IMR-90 (cell line): ENCODE measurements around the gene SENP2. TPM values are rescaled to one million over a fixed set of nuclear protein-coding genes. Genes with fewer than 3 reads are reported as not detected.

Source experiments
- ATAC-seq: fragments of 200-7000 bp; cut with Tn5 transposase; 2 replicates; pipeline ENCODE4 v1.9.1; 2020; ENCODE audit warnings: low read depth, mild to moderate bottlenecking, moderate library complexity
- BruUV-seq: library from RNA; stranded (reverse); fragments of 400-500 nt; replicated peaks from 2 replicates; lab custom pipeline; 2021; lab: Mats Ljungman, UMichigan
- CTCF ChIA-PET: fragments of 300-600 bp; formaldehyde crosslinking; extraction: SDS; loops from one replicate; lab custom pipeline; 2021; ENCODE audit warnings: antibody characterized with exemption; lab: Yijun Ruan, JAX
- POLR2A ChIA-PET: fragments of 300-600 bp; sonication (Branson Sonifier 250); formaldehyde crosslinking; loops from one replicate; lab custom pipeline; 2022; ENCODE audit warnings: antibody characterized with exemption; ENCODE audit not compliant: unreplicated experiment; lab: Charles Lee
- DNase-seq: peaks from one replicate; pipeline ENCODE4 v3.0.0; 2013
- H2AFZ ChIP-seq: replicated peaks from 2 replicates; pipeline ENCODE3; 2013; ENCODE audit warnings: low read length, mild to moderate bottlenecking; ENCODE audit not compliant: poor library complexity
- H2AK5ac ChIP-seq: 2 replicates; pipeline ENCODE4 v1.6.1; 2013; ENCODE audit warnings: low read depth, low read length, inconsistent platforms
- H2AK9ac ChIP-seq: replicated peaks from 2 replicates; pipeline ENCODE3; 2013; ENCODE audit warnings: mild to moderate bottlenecking, low read depth, low read length, moderate library complexity; ENCODE audit not compliant: poor library complexity
- H2BK120ac ChIP-seq: 2 replicates; pipeline ENCODE4 v1.6.1; 2013; ENCODE audit warnings: low read depth, low read length, inconsistent platforms
- H2BK15ac ChIP-seq: 3 replicates; pipeline ENCODE4 v1.6.1; 2013; ENCODE audit warnings: low read depth, low read length, inconsistent platforms
- H2BK20ac ChIP-seq: 2 replicates; pipeline ENCODE4 v1.6.1; 2013; ENCODE audit warnings: low read depth, mild to moderate bottlenecking, inconsistent platforms, low read length, moderate library complexity
- H2BK5ac ChIP-seq: 2 replicates; pipeline ENCODE4 v1.6.1; 2013; ENCODE audit warnings: mild to moderate bottlenecking, low read depth, low read length, inconsistent platforms; ENCODE audit not compliant: poor library complexity, severe bottlenecking
- H3K14ac ChIP-seq: replicated peaks from 2 replicates; pipeline ENCODE4 v1.6.1; 2013; ENCODE audit warnings: low read depth, low read length, inconsistent platforms
- H3K18ac ChIP-seq: 2 replicates; pipeline ENCODE4 v1.6.1; 2013; ENCODE audit warnings: low read depth, low read length, control low read depth
- H3K23ac ChIP-seq: 2 replicates; pipeline ENCODE4 v1.6.1; 2013; ENCODE audit warnings: low read depth, low read length, inconsistent platforms
- H3K27ac ChIP-seq: 2 replicates; pipeline ENCODE4 v1.5.1; 2013; ENCODE audit warnings: mild to moderate bottlenecking, control low read depth, low read length; ENCODE audit not compliant: insufficient read depth
- H3K27me3 ChIP-seq: 2 replicates; pipeline ENCODE4 v1.6.1; 2013; ENCODE audit warnings: low read length; ENCODE audit not compliant: control insufficient read depth, insufficient read depth
- H3K36me3 ChIP-seq: 2 replicates; pipeline ENCODE4 v1.6.1; 2013; ENCODE audit warnings: low read length, mixed read lengths; ENCODE audit not compliant: control insufficient read depth, insufficient read depth
- H3K4ac ChIP-seq: 2 replicates; pipeline ENCODE4 v1.6.1; 2013; ENCODE audit warnings: low read depth, low read length, inconsistent platforms
- H3K4me1 ChIP-seq: 2 replicates; pipeline ENCODE4 v1.6.1; 2013; ENCODE audit warnings: low read length, mixed read lengths; ENCODE audit not compliant: control insufficient read depth, insufficient read depth
- H3K4me2 ChIP-seq: 2 replicates; pipeline ENCODE4 v1.6.1; 2013; ENCODE audit warnings: low read depth, mild to moderate bottlenecking, control low read depth, low read length, moderate library complexity
- H3K4me3 ChIP-seq: 2 replicates; pipeline ENCODE4 v1.5.1; 2013; ENCODE audit warnings: low read depth, mild to moderate bottlenecking, control low read depth, low read length, moderate library complexity; ENCODE audit not compliant: insufficient read depth
- H3K56ac ChIP-seq: 2 replicates; pipeline ENCODE4 v1.6.1; 2013; ENCODE audit warnings: low read length, inconsistent platforms; ENCODE audit not compliant: insufficient read depth; ENCODE audit errors: extremely low read depth
- H3K79me1 ChIP-seq, 2 experiments: 2 replicates each; pipeline ENCODE4 v1.6.1; 2013; ENCODE audit warnings: low read length in 2 of 2, inconsistent platforms in 1 of 2, low read depth in 1 of 2
- H3K9ac ChIP-seq: 2 replicates; pipeline ENCODE4 v1.6.1; 2013; ENCODE audit warnings: low read depth, low read length, control low read depth
- H3K9me1 ChIP-seq: 2 replicates; pipeline ENCODE4 v1.6.1; 2013; ENCODE audit warnings: low read length, inconsistent platforms; ENCODE audit not compliant: insufficient read depth
- H3K9me3 ChIP-seq: 2 replicates; pipeline ENCODE4 v1.6.1; 2013; ENCODE audit warnings: low read length; ENCODE audit not compliant: control insufficient read depth, insufficient read depth
- H4K20me1 ChIP-seq: 2 replicates; pipeline ENCODE4 v1.6.1; 2013; ENCODE audit warnings: low read length, inconsistent platforms; ENCODE audit not compliant: insufficient read depth
- H4K5ac ChIP-seq: 2 replicates; pipeline ENCODE4 v1.6.1; 2013; ENCODE audit warnings: mild to moderate bottlenecking, low read depth, low read length, control low read depth
- H4K8ac ChIP-seq, 2 experiments: 2 replicates each; pipeline ENCODE4 v1.6.1; 2013; ENCODE audit warnings: low read depth in 2 of 2, low read length in 2 of 2, control low read depth in 1 of 2, inconsistent platforms in 1 of 2
- H4K91ac ChIP-seq: 2 replicates; pipeline ENCODE4 v1.6.1; 2013; ENCODE audit warnings: low read depth, low read length, inconsistent platforms; ENCODE audit not compliant: insufficient read depth
- BHLHE40 ChIP-seq: fragments of 150-350 bp; IDR thresholded peaks from 2 replicates; pipeline ENCODE4 v1.6.1; 2016; ENCODE audit warnings: mild to moderate bottlenecking, low read depth, low read length
- CEBPB ChIP-seq: IDR thresholded peaks from 2 replicates; pipeline ENCODE4 v1.6.1; 2012; ENCODE audit warnings: low read depth, low read length, improper control_type of control experiment
- CHD1 ChIP-seq: IDR thresholded peaks from 2 replicates; pipeline ENCODE4 v1.6.1; 2012; ENCODE audit warnings: low read depth, low read length, improper control_type of control experiment
- FOS ChIP-seq: fragments of 150-350 bp; IDR thresholded peaks from 2 replicates; pipeline ENCODE4 v1.6.1; 2016; ENCODE audit warnings: low read depth, low read length
- MAFK ChIP-seq: IDR thresholded peaks from 2 replicates; pipeline ENCODE4 v1.6.1; 2012; ENCODE audit warnings: low read depth, low read length, improper control_type of control experiment
- MAZ ChIP-seq: IDR thresholded peaks from 2 replicates; pipeline ENCODE4 v1.6.1; 2012; ENCODE audit warnings: low read depth, mild to moderate bottlenecking, low read length, improper control_type of control experiment, moderate library complexity, borderline replicate concordance
- MXI1 ChIP-seq: IDR thresholded peaks from 2 replicates; pipeline ENCODE4 v1.6.1; 2012; ENCODE audit warnings: low read depth, mild to moderate bottlenecking, low read length, moderate library complexity, borderline replicate concordance
- NFE2L2 ChIP-seq: fragments of 150-350 bp; IDR thresholded peaks from 2 replicates; pipeline ENCODE4 v1.6.1; 2016; ENCODE audit warnings: low read depth, mild to moderate bottlenecking, low read length
- POLR2A ChIP-seq: IDR thresholded peaks from 2 replicates; pipeline ENCODE4 v1.6.1; 2012; ENCODE audit warnings: mild to moderate bottlenecking, low read depth, low read length
- RAD21 ChIP-seq: IDR thresholded peaks from 2 replicates; pipeline ENCODE4 v1.6.1; 2012; ENCODE audit warnings: low read length, improper control_type of control experiment
- RCOR1 ChIP-seq: IDR thresholded peaks from 2 replicates; pipeline ENCODE4 v1.6.1; 2012; ENCODE audit warnings: mild to moderate bottlenecking, low read length, improper control_type of control experiment; ENCODE audit not compliant: insufficient replicate concordance
- RFX5 ChIP-seq: IDR thresholded peaks from 2 replicates; pipeline ENCODE4 v1.8.0; 2012; ENCODE audit warnings: low read depth, mild to moderate bottlenecking, low read length, moderate library complexity
- SMC3 ChIP-seq: fragments of 150-350 bp; IDR thresholded peaks from 2 replicates; pipeline ENCODE4 v1.6.1; 2016; ENCODE audit warnings: low read depth, mild to moderate bottlenecking, antibody characterized with exemption, low read length, moderate library complexity
- WGBS, 2 experiments: methylation state at CpG; one replicate each; pipeline versions ENCODE4 v1.1.5 to v1.1.7; 2013; ENCODE audit warnings: missing lambda C conversion rate in 2 of 2; ENCODE audit not compliant: insufficient read length in 1 of 2; ENCODE audit errors: extremely low coverage in 2 of 2; 5-methylcytosine and 5-hydroxymethylcytosine counted together
- dilution Hi-C: fragments of 300-500 bp; cut with HindIII; formaldehyde crosslinking; loops from one replicate; pipeline ENCODE4 v1.14.3; 2018; ENCODE audit warnings: low sequenced_read_pairs; ENCODE audit not compliant: unreplicated experiment
- in situ Hi-C: fragments of 300-500 bp; cut with MboI; formaldehyde crosslinking; loops from 3 replicates; pipeline ENCODE4 v1.14.3; 2019; ENCODE audit warnings: low sequenced_read_pairs, inconsistent platforms, mixed read lengths
- intact Hi-C: fragments of 100-400 bp; cut with micrococcal nuclease; formaldehyde crosslinking; loops from 2 replicates; pipeline ENCODE4 v1.10.0; 2022
- polyA plus RNA-seq, 3 experiments: library from polyadenylated mRNA; depleted of rRNA; stranded (reverse); fragments of >200 nt; gene quantifications; 2 replicates each; pipeline ENCODE4 v1.2.3, GENCODE V29; 2012; ENCODE audit warnings: low replicate concordance in 1 of 3
- total RNA-seq: library from RNA; depleted of rRNA; stranded (reverse); fragments of >200 nt; gene quantifications from 2 replicates; pipeline ENCODE4 v1.2.3, GENCODE V29; 2012
- TF ChIP-seq, protein P1 (sequence below): fragments of 150-350 bp; IDR thresholded peaks from 2 replicates; pipeline ENCODE4 v1.6.1; 2017; ENCODE audit warnings: mild to moderate bottlenecking, antibody characterized with exemption, low read length, low read depth
- TF ChIP-seq, protein P2 (sequence below): conservative IDR thresholded peaks from 2 replicates; pipeline ENCODE4 v1.5.1; 2012; ENCODE audit warnings: mild to moderate bottlenecking, low read depth, low read length, improper control_type of control experiment
- TF ChIP-seq, protein P3 (sequence below): fragments of 150-350 bp; IDR thresholded peaks from 2 replicates; pipeline ENCODE4 v1.6.1; 2016; ENCODE audit warnings: low read depth, mild to moderate bottlenecking, low read length, moderate library complexity, borderline replicate concordance

Gene SENP2
- total and polyA plus RNA-seq, 2 of the 4 experiments (the other 2 are of a cell fraction) = 9.4 to 15.2 TPM

DNA sequence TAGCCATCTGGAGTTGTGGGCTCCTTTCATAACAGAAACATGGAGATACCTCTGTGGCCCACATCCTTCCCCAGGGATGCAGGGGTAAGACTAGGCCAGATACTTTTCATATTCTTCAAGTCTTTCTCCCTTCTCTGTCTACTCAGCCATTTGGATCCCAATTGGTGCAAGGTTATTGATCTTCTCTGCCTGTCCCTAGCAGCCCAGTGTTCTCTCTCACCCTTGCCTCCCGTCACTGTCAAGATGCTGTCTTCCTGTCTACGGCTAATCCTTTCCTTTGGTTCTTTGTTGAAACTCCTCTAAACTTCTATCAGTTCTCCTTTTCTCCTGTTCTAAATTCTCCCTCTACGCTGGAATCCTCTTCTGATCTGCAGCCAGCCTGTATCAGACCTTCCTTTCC is 51.3 kb downstream of the SENP2 start:
- H3K9ac ChIP-seq = no peak overlapping the region
- CTCF ChIA-PET = no interaction called here
- no peak overlapping the region for H3K27ac ChIP-seq
- H3K9me1 ChIP-seq = peaks cover 9% of the 10 kb centered on the region
- H4K8ac ChIP-seq = no peak overlapping the region
- H3K79me1 ChIP-seq = 0 out of 4 replicates have a peak, but pooled peaks cover 0 to 4% of the 10 kb centered on the region in 2 experiments
- H3K4ac ChIP-seq = no peak overlapping the region
- H4K91ac ChIP-seq = no peak overlapping the region
- H3K27me3 ChIP-seq = no peaks in the 10 kb centered on the region
- H3K23ac ChIP-seq = no peak overlapping the region
- H3K56ac ChIP-seq = no peak overlapping the region
- no peak for DNase-seq
- dilution Hi-C loops (no loop called here), in situ Hi-C loops (no loop called here), intact Hi-C loops (no loop called here)
- no peak for TF ChIP-seq RAD21
- no peak for TF ChIP-seq MXI1
- TF ChIP-seq RFX5 = no peak
- no peak for TF ChIP-seq CHD1
- TF ChIP-seq, protein P1, sequence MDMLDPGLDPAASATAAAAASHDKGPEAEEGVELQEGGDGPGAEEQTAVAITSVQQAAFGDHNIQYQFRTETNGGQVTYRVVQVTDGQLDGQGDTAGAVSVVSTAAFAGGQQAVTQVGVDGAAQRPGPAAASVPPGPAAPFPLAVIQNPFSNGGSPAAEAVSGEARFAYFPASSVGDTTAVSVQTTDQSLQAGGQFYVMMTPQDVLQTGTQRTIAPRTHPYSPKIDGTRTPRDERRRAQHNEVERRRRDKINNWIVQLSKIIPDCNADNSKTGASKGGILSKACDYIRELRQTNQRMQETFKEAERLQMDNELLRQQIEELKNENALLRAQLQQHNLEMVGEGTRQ = no peak
- TF ChIP-seq, protein P2, sequence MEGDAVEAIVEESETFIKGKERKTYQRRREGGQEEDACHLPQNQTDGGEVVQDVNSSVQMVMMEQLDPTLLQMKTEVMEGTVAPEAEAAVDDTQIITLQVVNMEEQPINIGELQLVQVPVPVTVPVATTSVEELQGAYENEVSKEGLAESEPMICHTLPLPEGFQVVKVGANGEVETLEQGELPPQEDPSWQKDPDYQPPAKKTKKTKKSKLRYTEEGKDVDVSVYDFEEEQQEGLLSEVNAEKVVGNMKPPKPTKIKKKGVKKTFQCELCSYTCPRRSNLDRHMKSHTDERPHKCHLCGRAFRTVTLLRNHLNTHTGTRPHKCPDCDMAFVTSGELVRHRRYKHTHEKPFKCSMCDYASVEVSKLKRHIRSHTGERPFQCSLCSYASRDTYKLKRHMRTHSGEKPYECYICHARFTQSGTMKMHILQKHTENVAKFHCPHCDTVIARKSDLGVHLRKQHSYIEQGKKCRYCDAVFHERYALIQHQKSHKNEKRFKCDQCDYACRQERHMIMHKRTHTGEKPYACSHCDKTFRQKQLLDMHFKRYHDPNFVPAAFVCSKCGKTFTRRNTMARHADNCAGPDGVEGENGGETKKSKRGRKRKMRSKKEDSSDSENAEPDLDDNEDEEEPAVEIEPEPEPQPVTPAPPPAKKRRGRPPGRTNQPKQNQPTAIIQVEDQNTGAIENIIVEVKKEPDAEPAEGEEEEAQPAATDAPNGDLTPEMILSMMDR = no peak
- no peak for TF ChIP-seq NFE2L2
- no peak for TF ChIP-seq MAFK
- no peak for TF ChIP-seq CEBPB
- no peak for TF ChIP-seq POLR2A
- TF ChIP-seq, protein P3, sequence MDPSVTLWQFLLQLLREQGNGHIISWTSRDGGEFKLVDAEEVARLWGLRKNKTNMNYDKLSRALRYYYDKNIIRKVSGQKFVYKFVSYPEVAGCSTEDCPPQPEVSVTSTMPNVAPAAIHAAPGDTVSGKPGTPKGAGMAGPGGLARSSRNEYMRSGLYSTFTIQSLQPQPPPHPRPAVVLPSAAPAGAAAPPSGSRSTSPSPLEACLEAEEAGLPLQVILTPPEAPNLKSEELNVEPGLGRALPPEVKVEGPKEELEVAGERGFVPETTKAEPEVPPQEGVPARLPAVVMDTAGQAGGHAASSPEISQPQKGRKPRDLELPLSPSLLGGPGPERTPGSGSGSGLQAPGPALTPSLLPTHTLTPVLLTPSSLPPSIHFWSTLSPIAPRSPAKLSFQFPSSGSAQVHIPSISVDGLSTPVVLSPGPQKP = no peak
- TF ChIP-seq BHLHE40 = no peak
- TF ChIP-seq MAZ = no peak
- no peak for TF ChIP-seq RCOR1
- no peak for TF ChIP-seq FOS
- TF ChIP-seq SMC3 = no peak
- H2BK15ac ChIP-seq = no peak overlapping the region
- H3K9me3 ChIP-seq = no peaks in the 10 kb centered on the region
- H2BK5ac ChIP-seq = no peak overlapping the region
- H2BK120ac ChIP-seq = no peak overlapping the region
- POLR2A ChIA-PET = no interaction called here
- ATAC-seq = no peak
- peaks cover 2% of the 10 kb centered on the region for H3K36me3 ChIP-seq
- H3K14ac ChIP-seq = no peak overlapping the region
- H3K18ac ChIP-seq = no peak overlapping the region
- H2AFZ ChIP-seq = no peak overlapping the region
- H3K4me3 ChIP-seq = no peak overlapping the region
- WGBS, 2 experiments = 80% methylated on average over 1 of the region's 3 CpGs; no CpG with 5 or more reads in 1 of the 2 experiments
- no peak overlapping the region for H2BK20ac ChIP-seq
- H3K4me2 ChIP-seq = no peak overlapping the region
- no peaks in the 10 kb centered on the region for H4K20me1 ChIP-seq
- no peaks in the 10 kb centered on the region for H3K4me1 ChIP-seq
- no peak overlapping the region for H2AK5ac ChIP-seq
- no peak overlapping the region for H4K5ac ChIP-seq
- H2AK9ac ChIP-seq = no peak overlapping the region
- BruUV-seq = no TSS peak
